Neural progenitor cell (in vitro differentiated cells): Measurements from ENCODE around the gene FRS2.

Source experiments
- EZH2 ChIP-seq: fragments of 200-600 bp; sonication (generic); IDR thresholded peaks from 2 replicates; pipeline ENCODE4 v1.6.1; 2017; ENCODE audit warnings: antibody characterized with exemption, mild to moderate bottlenecking, moderate library complexity
- TF ChIP-seq, protein P1 (sequence below): fragments of 200-600 bp; sonication (generic); IDR thresholded peaks from 2 replicates; pipeline ENCODE4 v1.5.1; 2017; ENCODE audit warnings: antibody characterized with exemption, mild to moderate bottlenecking

DNA sequence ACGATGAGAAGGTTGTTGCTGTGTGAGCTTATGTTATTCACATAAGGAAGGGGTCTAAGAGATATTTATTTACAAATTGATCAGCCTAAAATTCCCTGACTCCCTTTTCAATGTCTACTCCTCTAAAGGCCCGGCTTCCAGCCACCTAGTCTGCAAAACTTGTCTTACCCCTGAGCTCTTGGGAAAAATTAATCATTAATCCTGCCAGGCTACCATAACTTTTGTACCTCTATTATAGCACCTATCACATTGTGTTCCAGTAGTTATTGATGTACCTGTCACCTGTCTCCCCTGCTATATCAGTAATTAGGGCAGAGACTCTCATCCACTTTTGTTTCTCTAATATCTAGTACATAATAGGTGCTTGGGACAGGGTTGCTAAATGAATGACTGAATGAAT, 29.3 kb upstream of the FRS2 start:
- TF ChIP-seq, protein P1, sequence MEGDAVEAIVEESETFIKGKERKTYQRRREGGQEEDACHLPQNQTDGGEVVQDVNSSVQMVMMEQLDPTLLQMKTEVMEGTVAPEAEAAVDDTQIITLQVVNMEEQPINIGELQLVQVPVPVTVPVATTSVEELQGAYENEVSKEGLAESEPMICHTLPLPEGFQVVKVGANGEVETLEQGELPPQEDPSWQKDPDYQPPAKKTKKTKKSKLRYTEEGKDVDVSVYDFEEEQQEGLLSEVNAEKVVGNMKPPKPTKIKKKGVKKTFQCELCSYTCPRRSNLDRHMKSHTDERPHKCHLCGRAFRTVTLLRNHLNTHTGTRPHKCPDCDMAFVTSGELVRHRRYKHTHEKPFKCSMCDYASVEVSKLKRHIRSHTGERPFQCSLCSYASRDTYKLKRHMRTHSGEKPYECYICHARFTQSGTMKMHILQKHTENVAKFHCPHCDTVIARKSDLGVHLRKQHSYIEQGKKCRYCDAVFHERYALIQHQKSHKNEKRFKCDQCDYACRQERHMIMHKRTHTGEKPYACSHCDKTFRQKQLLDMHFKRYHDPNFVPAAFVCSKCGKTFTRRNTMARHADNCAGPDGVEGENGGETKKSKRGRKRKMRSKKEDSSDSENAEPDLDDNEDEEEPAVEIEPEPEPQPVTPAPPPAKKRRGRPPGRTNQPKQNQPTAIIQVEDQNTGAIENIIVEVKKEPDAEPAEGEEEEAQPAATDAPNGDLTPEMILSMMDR = no peak
- TF ChIP-seq EZH2 = no peak
